GM03348 (cell line): ENCODE results near the gene SERPINB12.

Experiments used
- DNase-seq: peaks from one replicate; pipeline ENCODE4 v3.0.0; 2012; ENCODE audit warnings: low spot score

SERPINB12 gene

DNA sequence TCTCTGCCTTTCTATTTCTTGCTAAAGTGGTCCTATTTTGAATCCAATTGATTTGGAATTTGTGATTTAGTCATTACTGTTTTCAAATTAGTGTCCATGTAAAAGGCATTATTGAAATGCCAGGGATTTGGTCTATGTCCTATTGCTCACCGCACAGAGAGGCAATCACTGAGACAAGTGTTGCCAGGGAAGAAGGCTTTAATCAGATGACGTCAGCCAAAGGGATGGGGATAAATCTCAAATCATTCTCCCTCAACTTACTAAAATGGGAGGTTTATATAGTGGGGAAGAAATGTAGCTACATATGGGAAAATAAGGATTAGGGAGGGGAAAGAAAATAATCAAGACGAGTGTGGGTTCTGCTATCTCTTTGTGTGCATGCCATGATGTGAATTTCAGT lies 9.6 kb downstream of the SERPINB12 start:
- DNase-seq = no peak

- no peak for DNase-seq
Observed at GRCh38 chr18:63552581-63552980, 10.4 kb downstream of the SERPINB12 start.

- DNase-seq = peak; percentile 85
Observed at GRCh38 chr18:63553081-63553480, 10.9 kb downstream of the SERPINB12 start.

DNA sequence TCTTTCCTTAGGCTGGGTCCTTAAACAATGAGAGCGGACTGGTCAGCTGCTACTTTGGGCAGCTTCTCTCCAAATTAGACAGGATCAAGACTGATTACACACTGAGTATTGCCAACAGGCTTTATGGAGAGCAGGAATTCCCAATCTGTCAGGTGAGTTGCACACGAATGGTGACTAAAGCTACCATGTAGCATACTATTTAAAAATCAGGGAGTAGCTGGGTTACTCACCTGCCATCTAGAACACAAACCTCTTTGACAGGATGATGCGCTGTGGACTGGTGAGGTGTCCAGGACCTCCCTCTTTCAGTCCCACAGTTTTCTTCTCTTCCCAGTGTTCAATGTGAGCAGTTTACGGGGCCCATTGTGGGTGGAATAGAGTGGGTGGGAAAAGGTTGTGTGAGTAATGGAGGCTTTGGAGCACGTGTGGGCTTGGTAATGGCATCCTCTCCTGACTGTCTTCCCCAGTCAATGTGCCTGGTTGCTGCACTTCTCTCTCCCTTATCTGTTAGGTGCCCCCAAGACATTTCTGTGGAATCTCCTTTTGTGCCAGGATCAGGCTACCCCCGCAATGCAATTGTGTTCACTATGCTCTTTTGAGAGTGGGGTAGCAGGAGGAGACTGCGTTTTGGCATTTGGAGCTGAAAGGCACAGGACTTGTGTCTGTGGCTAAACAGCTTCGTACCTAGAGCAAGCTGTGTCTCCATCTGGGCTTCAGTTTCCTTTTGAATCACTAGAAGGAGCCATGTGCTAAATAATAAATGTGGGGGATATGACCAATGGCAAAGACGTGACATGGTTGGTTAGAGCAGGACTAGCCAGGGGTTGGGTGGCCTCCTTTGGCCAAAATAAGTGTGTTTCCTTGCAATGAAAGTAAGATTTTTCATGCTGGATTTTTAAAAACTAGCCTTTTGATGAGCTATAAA lies 17.7 kb downstream of the SERPINB12 start:
- DNase-seq = no peak

DNA sequence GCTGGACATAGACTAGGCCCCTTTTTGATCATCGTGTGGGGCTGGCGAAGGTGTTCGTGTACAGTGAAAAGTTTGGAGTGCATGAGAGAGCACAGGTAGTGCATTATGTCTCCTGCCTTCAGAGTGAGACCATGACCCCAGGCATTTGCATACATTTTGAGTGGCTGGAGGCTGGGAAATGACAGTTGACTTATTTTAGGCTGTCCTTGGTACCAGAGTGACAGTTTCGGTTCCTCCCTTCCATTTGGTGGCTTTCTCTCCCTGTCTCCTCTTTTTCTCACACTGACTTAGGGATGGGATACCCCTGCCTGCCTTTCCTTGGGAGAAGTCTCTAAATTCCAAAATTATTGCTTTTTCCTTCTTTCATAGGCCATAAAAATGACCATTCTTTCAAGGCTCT lies 20.1 kb downstream of the SERPINB12 start:
- DNase-seq = no peak

GRCh38 chr18:63564021-63564420 lies 21.9 kb downstream of the SERPINB12 start:
- no peak for DNase-seq

- DNase-seq = no peak
Observed at GRCh38 chr18:63564561-63564960, 22.4 kb downstream of the SERPINB12 start.

GRCh38 chr18:63567276-63567675 lies 25.1 kb downstream of the SERPINB12 start:
- no peak for DNase-seq

- DNase-seq = no peak
Observed at GRCh38 chr18:63567825-63568224, 25.7 kb downstream of the SERPINB12 start.

DNA sequence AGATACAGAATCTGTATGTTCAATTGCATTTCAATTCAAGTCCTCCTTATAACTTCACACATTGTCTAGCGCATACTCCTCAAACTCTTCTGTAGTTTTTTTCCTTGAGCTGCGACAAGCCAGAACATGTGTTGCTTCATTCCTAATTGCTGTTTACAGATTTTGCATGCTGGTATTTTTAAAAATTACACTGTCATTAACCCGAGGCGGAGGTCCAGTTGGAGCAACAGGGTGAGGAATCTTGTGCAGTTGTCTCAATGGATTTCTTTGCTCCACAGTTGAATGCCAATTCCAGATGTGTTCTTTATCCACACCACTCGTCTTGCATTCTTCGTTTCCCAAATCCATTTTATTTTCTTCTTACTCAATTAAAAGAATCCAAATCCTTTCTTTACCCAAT lies 28.6 kb downstream of the SERPINB12 start:
- DNase-seq = peak; percentile 10

- no peak for DNase-seq
Observed at GRCh38 chr18:63575681-63576080, 33.5 kb downstream of the SERPINB12 start.

DNA sequence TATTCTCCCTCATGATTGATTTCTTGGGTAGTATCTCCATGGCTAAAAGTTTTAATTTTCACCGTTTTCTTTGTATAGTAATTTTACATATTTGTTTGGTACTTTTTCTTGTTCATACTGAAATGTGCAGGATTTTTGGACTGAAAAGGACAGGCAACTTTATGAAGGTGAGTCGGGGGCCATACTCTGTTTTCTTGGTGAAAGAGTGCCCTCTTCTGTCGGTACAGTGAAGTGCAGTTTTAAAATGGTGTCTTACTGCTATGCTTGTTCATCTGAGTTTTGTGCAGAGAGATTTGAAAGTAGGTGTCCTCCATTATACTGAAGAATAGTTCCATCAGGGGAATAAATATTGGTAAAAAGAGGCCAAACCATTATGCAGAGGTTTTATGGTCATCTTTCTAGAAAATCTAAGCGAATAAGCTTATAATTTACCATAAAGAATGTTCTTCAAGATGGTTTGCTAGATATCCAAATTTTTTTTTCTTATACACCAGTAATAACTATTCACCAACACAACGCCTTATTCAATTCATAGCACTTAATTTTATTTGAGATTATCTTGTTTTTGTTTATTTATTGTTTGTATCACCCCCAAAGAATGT lies 36.3 kb downstream of the SERPINB12 start:
- peak; percentile 53 for DNase-seq

DNA sequence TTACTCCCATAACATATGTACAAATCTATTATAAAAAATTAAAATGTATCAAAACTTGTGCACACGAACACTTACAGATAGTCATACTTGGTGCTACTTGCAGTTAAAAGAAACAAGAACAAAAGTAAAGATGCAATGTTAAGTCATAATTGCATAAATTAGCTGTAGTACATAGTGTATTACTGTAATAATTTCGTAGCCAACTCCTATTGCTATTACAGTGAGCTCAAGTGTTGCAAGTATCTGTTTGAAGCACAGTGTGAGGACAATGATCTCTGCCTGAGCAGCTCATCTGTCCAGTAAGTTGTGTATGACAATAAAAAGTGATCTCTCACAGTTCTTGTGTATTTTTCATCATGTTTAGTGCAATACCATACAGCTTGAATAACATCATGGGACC lies 37.4 kb downstream of the SERPINB12 start:
- DNase-seq = no peak

- no peak for DNase-seq
Observed at GRCh38 chr18:63585988-63586387, 43.8 kb downstream of the SERPINB12 start.

DNA sequence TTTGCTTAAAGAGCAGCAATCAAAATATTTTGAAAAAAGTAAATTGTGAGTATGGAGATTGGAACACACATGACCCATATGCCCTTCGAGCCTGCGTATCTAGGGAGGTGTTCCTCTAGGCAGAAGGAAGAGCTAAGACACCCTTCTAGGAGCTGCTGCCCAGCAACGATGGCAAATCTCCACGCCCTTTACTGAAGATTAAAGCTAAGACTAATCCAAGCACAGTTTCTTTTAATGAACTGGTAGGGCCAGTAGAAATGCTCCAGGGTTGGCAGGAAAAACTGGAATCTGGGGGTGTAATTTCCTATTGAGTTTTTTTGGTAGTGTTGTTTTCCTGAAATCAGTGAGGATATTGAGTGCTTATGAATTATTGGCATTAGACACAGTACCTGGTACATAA lies 44.3 kb downstream of the SERPINB12 start:
- no peak for DNase-seq

DNA sequence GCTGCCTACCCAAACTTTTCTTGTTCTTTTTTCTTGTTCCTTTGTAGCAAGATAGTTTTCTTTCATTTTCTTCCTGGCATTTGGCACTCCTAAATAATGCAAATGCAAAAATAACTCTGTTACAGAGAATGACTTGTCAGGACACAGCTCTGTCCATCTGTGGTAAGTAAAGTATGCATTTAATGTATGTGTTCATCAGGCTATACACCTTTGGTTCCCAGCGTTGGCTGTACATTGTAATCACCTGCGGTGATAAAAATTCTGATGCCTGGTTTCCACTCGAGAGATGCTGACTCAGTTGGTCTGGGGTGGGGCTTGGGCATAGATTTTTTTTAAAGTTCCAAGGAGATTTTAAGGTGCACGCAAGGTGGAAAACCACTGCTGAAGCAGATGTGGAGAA lies 44.8 kb downstream of the SERPINB12 start, which contains the start of gene SERPINB13:
TSS of gene SERPINB13 (plus strand) at position 378 of the 400 bp plus-strand sequence. CDS start 1,325 bp downstream, outside the sequence.
- no peak for DNase-seq

DNA sequence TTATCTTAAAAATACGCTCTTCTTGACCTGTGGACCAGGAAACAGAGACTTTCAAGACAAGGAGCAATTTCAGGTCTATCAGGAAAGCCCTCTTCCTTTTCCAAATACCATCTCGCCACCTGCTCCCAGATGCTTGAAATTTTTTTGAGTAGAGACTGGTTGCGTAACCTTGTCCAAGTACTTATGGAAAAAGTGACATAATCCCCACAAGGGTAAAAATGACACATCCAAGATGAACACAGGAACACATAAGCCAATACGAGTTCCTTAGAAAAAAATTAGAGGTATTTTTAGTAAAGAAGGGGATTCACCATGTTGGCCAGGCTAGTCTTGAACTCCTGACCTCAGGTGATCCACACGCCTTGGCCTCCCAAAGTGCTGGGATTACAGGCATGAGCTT lies 46.7 kb downstream of the SERPINB12 start:
- no peak for DNase-seq

DNA sequence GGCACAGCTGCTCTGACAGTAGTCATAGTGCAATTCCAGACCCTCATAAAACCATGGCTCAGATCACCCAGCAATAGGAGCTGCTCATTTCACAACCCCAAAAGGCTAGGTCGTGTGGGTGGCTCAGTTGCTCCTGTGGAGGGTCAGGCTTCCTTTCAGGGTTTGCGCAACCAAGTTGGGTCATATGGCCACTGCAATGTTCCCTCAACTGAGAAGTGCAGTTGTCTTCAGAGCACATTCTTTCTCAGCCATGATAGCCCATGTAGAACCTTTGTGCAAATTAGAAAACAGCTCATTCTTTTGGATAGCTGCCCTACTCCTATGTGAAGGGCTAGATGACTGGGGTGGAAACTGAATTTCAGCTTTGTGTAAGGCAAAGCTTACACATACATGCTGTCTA lies 48.2 kb downstream of the SERPINB12 start:
- peak; percentile 17 for DNase-seq

DNA sequence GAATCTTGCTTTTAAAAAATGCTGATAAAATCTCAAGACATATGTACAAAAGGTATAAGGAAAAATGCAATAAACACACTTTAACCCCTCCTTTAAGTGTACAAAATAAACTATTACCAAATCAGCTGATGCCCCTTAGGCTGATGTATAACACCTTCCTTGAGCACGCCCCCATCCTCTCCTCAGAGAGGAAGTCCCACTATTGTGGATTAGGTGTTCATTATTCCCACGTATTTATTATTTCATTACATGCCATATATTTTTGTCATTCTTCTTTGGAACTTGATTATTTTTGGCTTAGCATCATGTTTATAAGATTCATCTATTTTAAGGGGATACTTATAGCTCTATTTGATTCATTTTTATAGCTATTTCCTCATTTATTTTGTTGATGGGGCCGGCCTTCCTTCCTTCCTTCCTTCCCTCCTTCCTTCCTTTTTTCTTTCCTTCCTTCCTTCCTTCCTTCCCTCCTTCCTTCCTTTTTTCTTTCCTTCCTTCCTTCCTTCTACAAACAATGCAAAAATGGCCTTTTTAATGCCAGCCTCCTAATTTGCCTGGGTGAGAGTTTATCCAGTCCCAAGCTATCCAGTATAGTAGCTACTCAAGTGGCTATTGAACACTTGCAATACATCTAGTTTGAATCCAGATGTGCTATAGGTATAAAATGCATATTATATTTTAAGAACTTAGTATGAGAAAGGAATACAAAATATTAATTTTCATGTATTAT lies 49.0 kb downstream of the SERPINB12 start:
- DNase-seq = no peak

DNA sequence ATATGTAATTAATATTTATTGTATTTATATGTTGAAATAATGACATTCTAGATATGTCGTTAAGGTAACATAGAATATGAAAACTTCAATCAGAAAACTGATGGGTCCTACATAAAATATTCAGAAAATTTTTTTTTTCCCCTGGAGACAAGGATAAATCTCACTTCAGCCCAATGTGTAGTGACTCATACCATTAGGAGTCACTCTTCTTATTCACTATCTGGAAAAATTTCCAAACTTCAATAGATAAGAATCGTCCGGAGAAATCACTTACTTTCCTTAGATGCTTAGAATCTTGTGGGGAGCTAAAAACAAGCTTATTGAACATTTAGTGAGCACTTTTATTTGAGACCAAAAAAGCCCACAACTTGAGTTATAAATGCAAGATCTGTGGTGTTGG lies 49.6 kb downstream of the SERPINB12 start:
- peak; percentile 46 for DNase-seq

DNA sequence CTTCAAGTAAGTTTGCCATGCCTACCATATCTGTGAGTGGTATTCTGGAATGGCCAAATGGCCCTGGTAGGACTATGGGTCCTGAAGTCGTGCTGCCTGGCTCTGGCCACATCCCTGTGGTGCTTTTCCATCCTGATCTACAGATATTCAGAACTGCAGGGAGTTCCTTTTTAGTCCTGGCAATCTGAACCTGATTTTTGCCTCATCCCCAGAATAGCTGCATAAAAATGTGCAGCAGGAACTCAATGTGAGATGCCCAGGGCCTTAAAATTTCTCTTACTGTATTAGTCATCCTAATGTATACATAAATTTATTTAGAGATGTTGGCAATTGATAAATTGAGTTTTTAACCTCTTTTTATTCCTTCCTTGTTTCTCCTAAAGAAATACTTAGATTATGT lies 50.3 kb downstream of the SERPINB12 start:
- no peak for DNase-seq

DNA sequence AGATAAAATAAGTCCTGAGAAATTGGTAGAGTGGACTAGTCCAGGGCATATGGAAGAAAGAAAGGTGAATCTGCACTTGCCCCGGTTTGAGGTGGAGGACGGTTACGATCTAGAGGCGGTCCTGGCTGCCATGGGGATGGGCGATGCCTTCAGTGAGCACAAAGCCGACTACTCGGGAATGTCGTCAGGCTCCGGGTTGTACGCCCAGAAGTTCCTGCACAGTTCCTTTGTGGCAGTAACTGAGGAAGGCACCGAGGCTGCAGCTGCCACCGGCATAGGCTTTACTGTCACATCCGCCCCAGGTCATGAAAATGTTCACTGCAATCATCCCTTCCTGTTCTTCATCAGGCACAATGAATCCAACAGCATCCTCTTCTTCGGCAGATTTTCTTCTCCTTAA lies 54.8 kb downstream of the SERPINB12 start:
- no peak for DNase-seq

DNA sequence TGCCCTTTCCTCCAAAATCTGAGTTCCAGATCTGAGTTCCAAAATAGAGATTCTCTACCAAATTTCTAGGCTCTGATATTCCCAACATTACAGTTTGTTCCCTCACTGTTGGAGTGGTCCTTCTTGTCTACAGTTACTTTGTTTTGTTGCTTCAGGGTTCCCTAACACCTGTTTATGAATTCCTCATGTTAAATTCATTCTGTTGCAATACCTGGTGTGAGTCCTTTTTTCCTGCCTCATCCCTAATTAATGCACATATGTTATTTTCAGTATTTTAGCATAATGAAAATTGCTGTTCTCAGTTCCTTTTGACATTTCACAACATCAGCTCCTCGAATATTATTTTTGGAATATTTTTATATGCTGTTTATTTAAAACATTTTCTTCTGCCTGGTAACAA lies 61.2 kb downstream of the SERPINB12 start:
- DNase-seq = no peak
